Stomach (tissue), 4 donors: Measurements from ENCODE around the gene ERG.

Source experiments
- EP300 ChIP-seq: sonication (generic); formaldehyde crosslinking; IDR thresholded peaks from one replicate; pipeline ENCODE4 v1.6.1; 2017; ENCODE audit warnings: antibody characterized with exemption
- POLR2A ChIP-seq, 4 donors: fragments of 450-650 bp; IDR thresholded peaks; one replicate each; pipeline ENCODE4 v1.6.1; 2016; ENCODE audit warnings: antibody characterized with exemption in 4 of 4, control low read depth in 2 of 4, mild to moderate bottlenecking in 1 of 4, moderate library complexity in 1 of 4
- POLR2AphosphoS5 ChIP-seq, 3 donors: sonication (generic); formaldehyde crosslinking; IDR thresholded peaks; one replicate each; pipeline ENCODE4 v1.6.1; 2016; ENCODE audit warnings: antibody characterized with exemption in 3 of 3
- TF ChIP-seq, protein P1 (sequence below), 7 experiments: fragments of 450-650 bp in 4 of 7; fragments of 200-600 bp in 3 of 7; sonication (generic) in 3 of 7; IDR thresholded peaks; one replicate each; pipeline ENCODE4 v1.5.1; 2016 to 2019; ENCODE audit warnings: antibody characterized with exemption in 7 of 7, control low read depth in 2 of 7, mild to moderate bottlenecking in 1 of 7

DNA sequence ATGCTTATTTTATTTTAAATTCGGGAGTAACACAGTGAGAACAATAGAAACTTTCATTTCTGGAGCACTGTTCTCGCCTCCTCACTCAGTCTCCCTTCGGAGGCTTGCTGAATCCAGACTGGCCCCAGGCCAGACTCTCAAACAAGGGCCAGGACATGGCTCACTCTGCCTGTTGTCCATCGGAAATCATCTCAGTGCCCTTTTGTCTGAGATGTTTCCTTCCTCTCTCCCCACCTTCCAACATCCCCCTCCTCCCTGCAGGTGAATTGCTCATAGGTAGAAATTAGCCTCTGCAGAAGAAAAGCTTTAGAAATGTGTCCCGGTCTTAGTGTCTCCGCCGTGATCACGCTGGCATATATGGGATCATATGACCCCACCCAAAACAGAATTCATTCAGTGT is 55.2 kb downstream of the ERG start:
- TF ChIP-seq, protein P1, sequence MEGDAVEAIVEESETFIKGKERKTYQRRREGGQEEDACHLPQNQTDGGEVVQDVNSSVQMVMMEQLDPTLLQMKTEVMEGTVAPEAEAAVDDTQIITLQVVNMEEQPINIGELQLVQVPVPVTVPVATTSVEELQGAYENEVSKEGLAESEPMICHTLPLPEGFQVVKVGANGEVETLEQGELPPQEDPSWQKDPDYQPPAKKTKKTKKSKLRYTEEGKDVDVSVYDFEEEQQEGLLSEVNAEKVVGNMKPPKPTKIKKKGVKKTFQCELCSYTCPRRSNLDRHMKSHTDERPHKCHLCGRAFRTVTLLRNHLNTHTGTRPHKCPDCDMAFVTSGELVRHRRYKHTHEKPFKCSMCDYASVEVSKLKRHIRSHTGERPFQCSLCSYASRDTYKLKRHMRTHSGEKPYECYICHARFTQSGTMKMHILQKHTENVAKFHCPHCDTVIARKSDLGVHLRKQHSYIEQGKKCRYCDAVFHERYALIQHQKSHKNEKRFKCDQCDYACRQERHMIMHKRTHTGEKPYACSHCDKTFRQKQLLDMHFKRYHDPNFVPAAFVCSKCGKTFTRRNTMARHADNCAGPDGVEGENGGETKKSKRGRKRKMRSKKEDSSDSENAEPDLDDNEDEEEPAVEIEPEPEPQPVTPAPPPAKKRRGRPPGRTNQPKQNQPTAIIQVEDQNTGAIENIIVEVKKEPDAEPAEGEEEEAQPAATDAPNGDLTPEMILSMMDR (IDR thresholded peaks at IDR 0.05): no peak
- TF ChIP-seq POLR2A (IDR thresholded peaks at IDR 0.05): no peak
- no peak for TF ChIP-seq EP300
- TF ChIP-seq POLR2AphosphoS5 (IDR thresholded peaks at IDR 0.05): no peak
